Liver (tissue), 9 donors: ENCODE results near the gene EML5. TPM values are rescaled to one million over a fixed set of nuclear protein-coding genes. Genes with fewer than 3 reads are reported as not detected.

Experiments used
- DNase-seq: peaks from one replicate; pipeline ENCODE4 v3.0.0-alpha.2; 2017; ENCODE audit warnings: low spot score
- H3K27ac ChIP-seq, 2 donors: one replicate each; pipeline ENCODE4 v1.7.0; 2013; ENCODE audit warnings: inconsistent platforms in 2 of 2, low read length in 2 of 2, control low read depth in 1 of 2, low read depth in 1 of 2, mild to moderate bottlenecking in 1 of 2
- H3K27me3 ChIP-seq, 4 donors: one replicate each; pipeline versions ENCODE4 v1.6.1 to v1.7.0; 2013; ENCODE audit warnings: low read length in 3 of 4, inconsistent platforms in 1 of 4, mild to moderate bottlenecking in 1 of 4, moderate library complexity in 1 of 4; ENCODE audit not compliant: control insufficient read depth in 4 of 4, insufficient read depth in 4 of 4
- H3K36me3 ChIP-seq, 4 donors: one replicate each; pipeline versions ENCODE4 v1.6.1 to v1.7.0; 2013; ENCODE audit warnings: low read length in 3 of 4, mild to moderate bottlenecking in 3 of 4, low read depth in 1 of 4, moderate library complexity in 1 of 4; ENCODE audit not compliant: control insufficient read depth in 4 of 4, insufficient read depth in 3 of 4
- H3K4me1 ChIP-seq, 4 donors: one replicate each; pipeline versions ENCODE4 v1.6.1 to v1.7.0; 2013; ENCODE audit warnings: low read length in 3 of 4, mild to moderate bottlenecking in 3 of 4, moderate library complexity in 1 of 4; ENCODE audit not compliant: control insufficient read depth in 4 of 4, insufficient read depth in 4 of 4
- H3K4me3 ChIP-seq, 3 donors: one replicate each; pipeline versions ENCODE4 v1.6.1 to v1.7.0; 2013; ENCODE audit warnings: low read length in 3 of 3, control low read depth in 1 of 3, low read depth in 1 of 3, mild to moderate bottlenecking in 1 of 3
- H3K9ac ChIP-seq, 2 donors: one replicate each; pipeline ENCODE4 v1.7.0; 2013; ENCODE audit warnings: low read length in 2 of 2, mild to moderate bottlenecking in 2 of 2, moderate library complexity in 2 of 2, control low read depth in 1 of 2, low read depth in 1 of 2
- H3K9me3 ChIP-seq, 4 donors: one replicate each; pipeline versions ENCODE4 v1.6.1 to v1.7.0; 2013; ENCODE audit warnings: low read length in 3 of 4; ENCODE audit not compliant: control insufficient read depth in 4 of 4
- EGR1 ChIP-seq, 2 donors: IDR thresholded peaks; 2 replicates each; pipeline ENCODE4 v1.6.1; 2016 to 2018; ENCODE audit warnings: antibody characterized with exemption in 2 of 2, low read depth in 2 of 2
- FOXA1 ChIP-seq: IDR thresholded peaks from 2 replicates; pipeline ENCODE4 v1.6.1; 2016; ENCODE audit warnings: antibody characterized with exemption
- FOXA2 ChIP-seq: IDR thresholded peaks from 2 replicates; pipeline ENCODE4 v1.6.1; 2016; ENCODE audit warnings: antibody characterized with exemption
- GABPA ChIP-seq, 2 donors: IDR thresholded peaks in 1 of 2; conservative IDR thresholded peaks in 1 of 2; 2 replicates each; pipeline ENCODE4 v1.6.1; 2016; ENCODE audit warnings: antibody characterized with exemption in 2 of 2, mild to moderate bottlenecking in 1 of 2, moderate library complexity in 1 of 2
- HNF4A ChIP-seq, 2 donors: conservative IDR thresholded peaks; 2 replicates each; pipeline ENCODE4 v1.6.1; 2016; ENCODE audit warnings: antibody characterized with exemption in 2 of 2, mild to moderate bottlenecking in 2 of 2
- HNF4G ChIP-seq: IDR thresholded peaks from 2 replicates; pipeline ENCODE4 v1.6.1; 2016; ENCODE audit warnings: antibody characterized with exemption
- JUND ChIP-seq, 2 donors: IDR thresholded peaks; 2 replicates each; pipeline ENCODE4 v1.6.1; 2016; ENCODE audit warnings: antibody characterized with exemption in 2 of 2
- NR2F2 ChIP-seq: IDR thresholded peaks from 2 replicates; pipeline ENCODE4 v1.6.1; 2016; ENCODE audit warnings: antibody characterized with exemption
- RAD21 ChIP-seq, 2 donors: IDR thresholded peaks; 2 replicates each; pipeline ENCODE4 v1.6.1; 2016; ENCODE audit warnings: antibody characterized with exemption in 2 of 2, mild to moderate bottlenecking in 2 of 2
- RXRA ChIP-seq, 2 donors: IDR thresholded peaks; 2 replicates each; pipeline ENCODE4 v1.6.1; 2017 to 2018; ENCODE audit warnings: antibody characterized with exemption in 2 of 2, mild to moderate bottlenecking in 1 of 2
- SP1 ChIP-seq: IDR thresholded peaks from 2 replicates; pipeline ENCODE4 v1.6.1; 2018; ENCODE audit warnings: antibody characterized with exemption, mild to moderate bottlenecking
- TAF1 ChIP-seq: conservative IDR thresholded peaks from 2 replicates; pipeline ENCODE4 v1.6.1; 2016; ENCODE audit warnings: antibody characterized with exemption, mild to moderate bottlenecking
- WGBS: extraction: QIAGEN DNeasy Blood & Tissue Kit; methylation state at CpG from one replicate; pipeline ENCODE4 v1.1.7; 2013; 5-methylcytosine and 5-hydroxymethylcytosine counted together
- polyA plus RNA-seq, 2 donors: library from polyadenylated mRNA; stranded (reverse) in 1 of 2; unstranded in 1 of 2; fragments of 200-250 nt in 1 of 2; fragments of >200 nt in 1 of 2; fragmentation: Nextera tagmentation in 1 of 2; extraction: Ambion mirVana in 1 of 2; gene quantifications; one replicate each; pipeline versions ENCODE4 v1.2.1 to v1.2.3, GENCODE V29; 2013 to 2015
- total RNA-seq, 2 donors: library from RNA; depleted of rRNA; stranded (reverse); fragments of >200 nt; gene quantifications; one replicate each; pipeline ENCODE4 v1.2.3, GENCODE V29; 2014
- TF ChIP-seq, protein P1 (sequence below): fragments of 150-350 bp; IDR thresholded peaks from 2 replicates; pipeline ENCODE4 v1.5.1; 2017; ENCODE audit warnings: improper control_type of control experiment, low read depth, low read length; ENCODE audit not compliant: missing input control
- TF ChIP-seq, protein P2 (sequence below): IDR thresholded peaks from 2 replicates; pipeline ENCODE4 v1.6.1; 2016; ENCODE audit warnings: antibody characterized with exemption
- TF ChIP-seq, protein P3 (sequence below): IDR thresholded peaks from 2 replicates; pipeline ENCODE4 v1.6.1; 2016; ENCODE audit warnings: antibody characterized with exemption, mild to moderate bottlenecking
- donor health status: healthy.
- donor health status: healthy.
- donor health status: healthy.
- donor health status: healthy.
- donor health status: healthy.

The EML5 gene
- total RNA-seq: 1 to 10 TPM in 1 of 2 donors, under 1 TPM in 1; 0.92 to 3.8 TPM
- polyA plus RNA-seq: under 1 TPM; 0.09 to 0.18 TPM

DNA sequence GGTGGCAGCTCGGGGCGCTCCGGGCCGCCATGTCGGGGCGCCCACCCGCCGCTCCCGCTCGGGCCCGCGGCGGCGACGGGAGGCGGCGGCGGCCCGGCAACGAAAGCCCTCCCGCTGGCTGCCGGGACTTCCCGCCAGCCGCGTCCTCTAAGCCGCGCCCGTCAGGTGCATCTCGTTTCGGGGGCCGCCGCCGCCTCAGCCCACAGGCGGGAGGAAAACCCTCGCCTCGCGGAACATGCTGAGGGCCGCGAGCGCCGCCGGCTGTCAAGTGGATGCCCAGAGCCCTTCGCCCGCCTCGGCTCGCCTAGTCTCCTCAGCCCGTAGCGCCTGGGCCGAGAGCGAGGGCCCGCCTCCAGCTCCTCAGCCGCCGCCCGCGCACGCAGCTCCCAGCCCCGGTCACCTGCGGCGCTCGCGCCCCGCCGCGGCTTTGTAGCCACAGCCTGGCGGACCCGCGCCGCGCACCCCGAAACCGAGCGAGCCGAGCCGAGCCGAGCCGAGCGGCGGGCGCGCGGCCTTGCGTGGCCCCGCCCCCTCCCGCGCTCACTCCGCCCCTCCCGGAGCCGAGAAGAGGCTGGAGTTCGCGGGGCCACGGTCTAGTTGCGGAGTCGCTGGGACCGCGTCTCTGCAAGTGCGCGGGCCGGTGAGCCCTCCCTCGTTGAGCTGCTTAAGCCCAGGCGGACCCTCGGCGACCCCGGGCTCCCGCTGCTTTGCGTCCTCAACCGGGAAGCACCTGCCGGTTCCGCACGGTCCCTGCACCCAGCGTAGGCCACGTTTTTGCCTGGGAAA lies at the start of gene EML5:
Gene EML5, minus strand, starts transcription at position 481 of the 786 bp plus-strand sequence. Its CDS starts 450 bp downstream, at position 31.
- H3K27me3 ChIP-seq: no peaks in the 10 kb centered on the region
- DNase-seq: peak; percentile 90
- TF ChIP-seq TAF1 (no peak), RAD21 (IDR thresholded peaks at IDR 0.05) (no peak), FOXA2 (no peak), RXRA (IDR thresholded peaks at IDR 0.05) (no peak), GABPA (IDR thresholded peaks at IDR 0.05 in 1 of 2, conservative IDR thresholded peaks at IDR 0.05 in 1 of 2) (no peak), FOXA1 (no peak)
- TF ChIP-seq, protein P1, sequence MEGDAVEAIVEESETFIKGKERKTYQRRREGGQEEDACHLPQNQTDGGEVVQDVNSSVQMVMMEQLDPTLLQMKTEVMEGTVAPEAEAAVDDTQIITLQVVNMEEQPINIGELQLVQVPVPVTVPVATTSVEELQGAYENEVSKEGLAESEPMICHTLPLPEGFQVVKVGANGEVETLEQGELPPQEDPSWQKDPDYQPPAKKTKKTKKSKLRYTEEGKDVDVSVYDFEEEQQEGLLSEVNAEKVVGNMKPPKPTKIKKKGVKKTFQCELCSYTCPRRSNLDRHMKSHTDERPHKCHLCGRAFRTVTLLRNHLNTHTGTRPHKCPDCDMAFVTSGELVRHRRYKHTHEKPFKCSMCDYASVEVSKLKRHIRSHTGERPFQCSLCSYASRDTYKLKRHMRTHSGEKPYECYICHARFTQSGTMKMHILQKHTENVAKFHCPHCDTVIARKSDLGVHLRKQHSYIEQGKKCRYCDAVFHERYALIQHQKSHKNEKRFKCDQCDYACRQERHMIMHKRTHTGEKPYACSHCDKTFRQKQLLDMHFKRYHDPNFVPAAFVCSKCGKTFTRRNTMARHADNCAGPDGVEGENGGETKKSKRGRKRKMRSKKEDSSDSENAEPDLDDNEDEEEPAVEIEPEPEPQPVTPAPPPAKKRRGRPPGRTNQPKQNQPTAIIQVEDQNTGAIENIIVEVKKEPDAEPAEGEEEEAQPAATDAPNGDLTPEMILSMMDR: peak; percentile 27
- under 1% methylated on average over 109 of the region's 111 CpGs for WGBS
- H3K4me3 ChIP-seq: peak within 1 kb of the TSS; percentile 65 to 82 (median 74)
- no peaks in the 10 kb centered on the region for H3K36me3 ChIP-seq
- H3K27ac ChIP-seq: no peak within 1 kb of the TSS
- no peaks in the 10 kb centered on the region for H3K9me3 ChIP-seq
- peaks cover 4 to 9% (median 6%) of the 10 kb centered on the region in 4 donors for H3K4me1 ChIP-seq
- peak within 1 kb of the TSS in 1 of 2 donors; percentile 14 for H3K9ac ChIP-seq

DNA sequence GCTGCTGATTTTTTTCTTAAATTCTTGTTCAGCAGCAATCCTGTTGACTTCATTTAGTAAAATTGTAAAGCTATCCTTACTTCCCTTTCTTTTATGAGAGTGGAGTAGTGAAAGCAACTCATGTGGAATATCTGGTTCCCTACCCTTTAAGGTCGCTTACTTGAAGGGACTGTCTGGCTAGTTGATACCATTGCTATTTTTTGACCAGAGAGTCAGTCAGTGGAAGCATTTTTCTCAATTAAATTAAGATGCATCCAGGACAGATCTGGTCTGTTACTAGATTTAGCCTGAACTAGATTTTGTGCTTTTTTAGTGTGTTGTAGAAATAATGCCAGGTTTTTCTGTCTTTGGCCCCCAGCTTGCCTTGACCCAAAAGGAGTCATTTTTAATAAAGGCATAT lies 49.7 kb upstream of the EML5 start:
- 81% methylated on average over 1 of the region's 1 CpG for WGBS
- TF ChIP-seq FOXA2: no peak
- no peak for TF ChIP-seq EGR1 (IDR thresholded peaks at IDR 0.05; ENCODE audit: low read depth in 2 of 2)
- no peak for TF ChIP-seq SP1
- TF ChIP-seq, protein P2, sequence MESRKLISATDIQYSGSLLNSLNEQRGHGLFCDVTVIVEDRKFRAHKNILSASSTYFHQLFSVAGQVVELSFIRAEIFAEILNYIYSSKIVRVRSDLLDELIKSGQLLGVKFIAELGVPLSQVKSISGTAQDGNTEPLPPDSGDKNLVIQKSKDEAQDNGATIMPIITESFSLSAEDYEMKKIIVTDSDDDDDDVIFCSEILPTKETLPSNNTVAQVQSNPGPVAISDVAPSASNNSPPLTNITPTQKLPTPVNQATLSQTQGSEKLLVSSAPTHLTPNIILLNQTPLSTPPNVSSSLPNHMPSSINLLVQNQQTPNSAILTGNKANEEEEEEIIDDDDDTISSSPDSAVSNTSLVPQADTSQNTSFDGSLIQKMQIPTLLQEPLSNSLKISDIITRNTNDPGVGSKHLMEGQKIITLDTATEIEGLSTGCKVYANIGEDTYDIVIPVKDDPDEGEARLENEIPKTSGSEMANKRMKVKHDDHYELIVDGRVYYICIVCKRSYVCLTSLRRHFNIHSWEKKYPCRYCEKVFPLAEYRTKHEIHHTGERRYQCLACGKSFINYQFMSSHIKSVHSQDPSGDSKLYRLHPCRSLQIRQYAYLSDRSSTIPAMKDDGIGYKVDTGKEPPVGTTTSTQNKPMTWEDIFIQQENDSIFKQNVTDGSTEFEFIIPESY: no peak
- no peak for TF ChIP-seq HNF4A (conservative IDR thresholded peaks at IDR 0.05)
- Histone ChIP-seq H3K9me3 (no peaks in the 10 kb centered on the region), H3K9ac (no peak overlapping the region), H3K36me3 (peaks cover 3 to 9% (median 4%) of the 10 kb centered on the region in 4 donors), H3K27me3 (no peaks in the 10 kb centered on the region), H3K27ac (no peak overlapping the region), H3K4me1 (no peaks in the 10 kb centered on the region), H3K4me3 (no peak overlapping the region)
- DNase-seq: no peak

DNA sequence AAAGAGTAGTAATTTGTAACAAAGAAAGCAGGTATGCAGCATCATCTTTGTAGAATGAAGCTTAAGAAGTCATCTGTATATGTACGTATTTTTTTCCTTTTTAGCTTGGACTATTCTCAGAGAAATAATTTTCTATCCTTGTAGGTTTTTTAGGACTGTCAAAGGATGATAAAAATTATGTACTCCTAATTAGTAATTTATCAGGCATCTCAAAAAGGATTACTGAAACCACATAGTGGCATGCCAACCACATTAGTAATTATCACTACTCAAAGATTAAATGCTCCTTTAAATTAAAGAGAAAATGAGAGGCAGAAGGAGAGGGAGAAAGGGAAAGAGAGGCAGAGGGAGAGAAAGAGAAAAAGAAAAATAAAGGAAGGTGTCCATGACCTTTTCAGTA lies 49.0 kb upstream of the EML5 start:
- WGBS: 92% methylated on average over 1 of the region's 1 CpG
- TF ChIP-seq HNF4A (conservative IDR thresholded peaks at IDR 0.05) (no peak), FOXA1 (no peak), JUND (IDR thresholded peaks at IDR 0.05) (no peak), FOXA2 (no peak), RXRA (IDR thresholded peaks at IDR 0.05) (no peak), NR2F2 (no peak), HNF4G (no peak)
- TF ChIP-seq, protein P3, sequence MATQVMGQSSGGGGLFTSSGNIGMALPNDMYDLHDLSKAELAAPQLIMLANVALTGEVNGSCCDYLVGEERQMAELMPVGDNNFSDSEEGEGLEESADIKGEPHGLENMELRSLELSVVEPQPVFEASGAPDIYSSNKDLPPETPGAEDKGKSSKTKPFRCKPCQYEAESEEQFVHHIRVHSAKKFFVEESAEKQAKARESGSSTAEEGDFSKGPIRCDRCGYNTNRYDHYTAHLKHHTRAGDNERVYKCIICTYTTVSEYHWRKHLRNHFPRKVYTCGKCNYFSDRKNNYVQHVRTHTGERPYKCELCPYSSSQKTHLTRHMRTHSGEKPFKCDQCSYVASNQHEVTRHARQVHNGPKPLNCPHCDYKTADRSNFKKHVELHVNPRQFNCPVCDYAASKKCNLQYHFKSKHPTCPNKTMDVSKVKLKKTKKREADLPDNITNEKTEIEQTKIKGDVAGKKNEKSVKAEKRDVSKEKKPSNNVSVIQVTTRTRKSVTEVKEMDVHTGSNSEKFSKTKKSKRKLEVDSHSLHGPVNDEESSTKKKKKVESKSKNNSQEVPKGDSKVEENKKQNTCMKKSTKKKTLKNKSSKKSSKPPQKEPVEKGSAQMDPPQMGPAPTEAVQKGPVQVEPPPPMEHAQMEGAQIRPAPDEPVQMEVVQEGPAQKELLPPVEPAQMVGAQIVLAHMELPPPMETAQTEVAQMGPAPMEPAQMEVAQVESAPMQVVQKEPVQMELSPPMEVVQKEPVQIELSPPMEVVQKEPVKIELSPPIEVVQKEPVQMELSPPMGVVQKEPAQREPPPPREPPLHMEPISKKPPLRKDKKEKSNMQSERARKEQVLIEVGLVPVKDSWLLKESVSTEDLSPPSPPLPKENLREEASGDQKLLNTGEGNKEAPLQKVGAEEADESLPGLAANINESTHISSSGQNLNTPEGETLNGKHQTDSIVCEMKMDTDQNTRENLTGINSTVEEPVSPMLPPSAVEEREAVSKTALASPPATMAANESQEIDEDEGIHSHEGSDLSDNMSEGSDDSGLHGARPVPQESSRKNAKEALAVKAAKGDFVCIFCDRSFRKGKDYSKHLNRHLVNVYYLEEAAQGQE: no peak

More for the DNA sequence above, 49.0 kb upstream of the EML5 start:
- H3K9ac ChIP-seq: no peak overlapping the region
- no peak overlapping the region for H3K4me3 ChIP-seq
- H3K4me1 ChIP-seq: no peaks in the 10 kb centered on the region
- no peak overlapping the region for H3K27ac ChIP-seq
- H3K36me3 ChIP-seq: peaks cover 3 to 8% (median 4%) of the 10 kb centered on the region in 4 donors
- no peaks in the 10 kb centered on the region for H3K9me3 ChIP-seq
- DNase-seq: no peak
- no peaks in the 10 kb centered on the region for H3K27me3 ChIP-seq
